Nephron progenitor cell (in vitro differentiated cells): ENCODE results near the gene TXNL1.
A peak's percentile ranks its signal among the peaks of the same experiment; 100 is the strongest.

Source experiments
- DNase-seq: peaks from one replicate; pipeline ENCODE4 v3.0.0; 2021
- H3K27ac Mint-ChIP-seq: 2 replicates; pipeline ENCODE4 v1.8.0; 2021; ENCODE audit warnings: mild to moderate bottlenecking, moderate library complexity, mixed read lengths
- H3K27me3 Mint-ChIP-seq: 2 replicates; pipeline ENCODE4 v1.8.0; 2021; ENCODE audit warnings: mild to moderate bottlenecking, low read depth, mixed read lengths; ENCODE audit not compliant: poor library complexity
- H3K36me3 Mint-ChIP-seq: 2 replicates; pipeline ENCODE4 v1.8.0; 2021; ENCODE audit warnings: low read depth, mixed read lengths
- H3K4me1 Mint-ChIP-seq: 2 replicates; pipeline ENCODE4 v1.8.0; 2021; ENCODE audit warnings: mixed read lengths
- H3K4me3 Mint-ChIP-seq: 2 replicates; pipeline ENCODE4 v1.8.0; 2021; ENCODE audit warnings: mild to moderate bottlenecking, moderate library complexity, mixed read lengths
- H3K9me3 Mint-ChIP-seq: 2 replicates; pipeline ENCODE4 v1.8.0; 2021; ENCODE audit warnings: mild to moderate bottlenecking, moderate library complexity, mixed read lengths
- TF ChIP-seq, protein P1 (sequence below): fragments of 200-600 bp; sonication (generic); IDR thresholded peaks from 2 replicates; pipeline ENCODE4 v1.5.0; 2021; ENCODE audit warnings: antibody characterized with exemption

TXNL1 gene

DNA sequence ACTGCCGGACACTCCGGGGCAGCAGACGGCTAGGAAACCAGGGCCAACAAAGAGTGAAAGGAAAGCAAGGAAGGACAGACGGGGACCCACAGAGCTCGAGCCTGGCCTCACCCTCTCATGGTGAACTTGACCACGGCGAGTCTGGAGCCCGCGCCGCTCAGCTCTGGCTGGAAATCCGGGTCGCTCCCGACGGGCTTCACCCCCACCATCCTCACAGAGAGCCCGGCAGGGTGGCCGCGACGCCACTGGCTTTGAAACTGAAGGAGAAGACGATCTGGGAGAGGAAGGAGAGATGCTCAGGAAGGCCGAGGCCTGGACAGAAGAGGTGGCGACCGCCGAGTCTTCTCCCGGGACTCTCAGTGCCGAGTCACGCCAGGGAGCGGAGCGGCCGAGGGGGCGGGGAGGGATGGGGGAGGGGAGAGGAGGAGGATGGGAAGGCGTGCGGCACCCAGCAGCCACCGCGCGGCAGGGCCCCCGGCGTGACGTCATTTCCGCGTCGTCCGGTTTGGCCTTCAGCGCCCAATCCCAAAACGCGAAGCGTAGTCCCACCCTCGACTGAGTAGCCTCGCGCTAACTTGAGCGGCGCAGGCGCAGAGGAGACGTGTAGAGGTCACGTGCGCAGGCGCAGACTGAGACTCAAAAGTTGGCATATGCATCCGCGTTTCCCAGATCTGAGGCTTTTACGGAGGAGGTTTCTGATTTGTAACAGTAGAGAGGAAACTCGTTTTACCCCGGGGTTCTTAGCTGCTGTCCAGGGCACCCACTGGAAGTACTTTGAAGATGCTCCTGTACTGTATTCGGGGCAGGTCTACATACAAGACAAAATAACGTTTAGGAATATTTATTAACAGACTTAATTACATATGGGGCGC is at the start of gene TXNL1:
TSS of gene TXNL1 (minus strand) at position 361 of the 872 bp plus-strand sequence. CDS start at position 209, 152 bp downstream.
- H3K9me3 Mint-ChIP-seq = peaks cover 10% of the 10 kb centered on the region
- H3K27ac Mint-ChIP-seq = peak within 1 kb of the TSS; percentile 100
- peaks cover 18% of the 10 kb centered on the region for H3K27me3 Mint-ChIP-seq
- peaks cover 33% of the 10 kb centered on the region for H3K36me3 Mint-ChIP-seq
- peaks cover 41% of the 10 kb centered on the region for H3K4me1 Mint-ChIP-seq
- H3K4me3 Mint-ChIP-seq = peak within 1 kb of the TSS; percentile 99
- TF ChIP-seq, protein P1, sequence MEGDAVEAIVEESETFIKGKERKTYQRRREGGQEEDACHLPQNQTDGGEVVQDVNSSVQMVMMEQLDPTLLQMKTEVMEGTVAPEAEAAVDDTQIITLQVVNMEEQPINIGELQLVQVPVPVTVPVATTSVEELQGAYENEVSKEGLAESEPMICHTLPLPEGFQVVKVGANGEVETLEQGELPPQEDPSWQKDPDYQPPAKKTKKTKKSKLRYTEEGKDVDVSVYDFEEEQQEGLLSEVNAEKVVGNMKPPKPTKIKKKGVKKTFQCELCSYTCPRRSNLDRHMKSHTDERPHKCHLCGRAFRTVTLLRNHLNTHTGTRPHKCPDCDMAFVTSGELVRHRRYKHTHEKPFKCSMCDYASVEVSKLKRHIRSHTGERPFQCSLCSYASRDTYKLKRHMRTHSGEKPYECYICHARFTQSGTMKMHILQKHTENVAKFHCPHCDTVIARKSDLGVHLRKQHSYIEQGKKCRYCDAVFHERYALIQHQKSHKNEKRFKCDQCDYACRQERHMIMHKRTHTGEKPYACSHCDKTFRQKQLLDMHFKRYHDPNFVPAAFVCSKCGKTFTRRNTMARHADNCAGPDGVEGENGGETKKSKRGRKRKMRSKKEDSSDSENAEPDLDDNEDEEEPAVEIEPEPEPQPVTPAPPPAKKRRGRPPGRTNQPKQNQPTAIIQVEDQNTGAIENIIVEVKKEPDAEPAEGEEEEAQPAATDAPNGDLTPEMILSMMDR = no peak
- DNase-seq = peak; percentile 98

DNA sequence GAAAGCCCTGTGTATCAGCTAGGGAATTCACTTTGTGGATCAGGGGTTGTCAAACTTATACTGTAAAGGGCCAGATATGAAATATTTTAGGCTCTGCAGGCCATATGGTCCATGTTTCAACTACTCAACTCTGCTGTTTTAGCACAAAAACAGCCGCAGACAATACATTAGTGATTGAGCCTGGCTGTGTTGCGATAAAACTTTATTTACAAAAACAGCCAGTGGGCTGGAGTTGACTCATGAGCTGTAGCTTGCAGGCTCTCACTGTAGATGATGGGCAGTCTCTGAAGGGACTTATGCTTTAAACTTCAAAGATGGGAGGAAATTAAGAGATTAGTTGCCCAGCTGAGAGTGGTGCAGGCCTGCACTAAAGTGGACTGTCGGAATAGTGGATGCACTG is 45.9 kb upstream of the TXNL1 start:
- H3K27ac Mint-ChIP-seq = no peak overlapping the region
- H3K4me3 Mint-ChIP-seq = no peak overlapping the region
- TF ChIP-seq, protein P1 = no peak
- no peaks in the 10 kb centered on the region for H3K36me3 Mint-ChIP-seq
- no peaks in the 10 kb centered on the region for H3K9me3 Mint-ChIP-seq
- H3K27me3 Mint-ChIP-seq = no peaks in the 10 kb centered on the region
- no peak for DNase-seq
- no peaks in the 10 kb centered on the region for H3K4me1 Mint-ChIP-seq

DNA sequence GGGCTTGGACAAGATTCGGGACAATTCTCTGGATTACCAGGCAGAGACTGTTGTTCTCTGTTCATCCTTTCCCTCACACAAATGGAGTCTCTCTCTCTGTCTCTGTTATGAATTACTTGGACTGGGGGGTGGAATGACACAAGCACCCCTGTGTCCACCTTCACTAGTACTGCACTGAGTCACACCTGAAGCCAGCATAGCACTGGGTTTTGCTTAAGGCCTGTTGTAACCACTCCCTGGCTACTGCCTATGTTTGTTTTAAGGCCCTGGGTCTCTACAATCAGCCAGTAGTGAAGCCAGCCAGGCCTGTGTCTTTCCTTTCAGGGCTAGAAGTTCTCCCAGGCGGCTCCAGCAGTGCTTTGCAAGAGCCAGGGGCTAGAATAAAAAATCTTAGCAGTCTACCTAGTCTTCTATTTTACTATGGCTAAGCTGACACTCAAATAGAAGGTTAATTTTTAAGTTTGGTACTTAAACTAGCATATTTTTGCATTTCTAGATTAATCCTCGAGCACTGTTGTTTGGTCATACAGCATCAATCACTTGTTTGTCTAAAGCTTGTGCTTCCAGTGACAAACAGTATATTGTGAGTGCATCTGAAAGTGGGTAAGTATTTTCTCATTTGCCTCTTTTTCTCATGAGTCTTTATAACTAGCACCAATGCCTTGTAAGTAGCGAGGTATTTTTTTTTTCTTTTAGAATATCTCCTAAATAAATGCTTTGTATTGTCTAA is 40.6 kb upstream of the TXNL1 start:
- TF ChIP-seq, protein P1 = no peak
- peaks cover 7% of the 10 kb centered on the region for H3K9me3 Mint-ChIP-seq

DNA sequence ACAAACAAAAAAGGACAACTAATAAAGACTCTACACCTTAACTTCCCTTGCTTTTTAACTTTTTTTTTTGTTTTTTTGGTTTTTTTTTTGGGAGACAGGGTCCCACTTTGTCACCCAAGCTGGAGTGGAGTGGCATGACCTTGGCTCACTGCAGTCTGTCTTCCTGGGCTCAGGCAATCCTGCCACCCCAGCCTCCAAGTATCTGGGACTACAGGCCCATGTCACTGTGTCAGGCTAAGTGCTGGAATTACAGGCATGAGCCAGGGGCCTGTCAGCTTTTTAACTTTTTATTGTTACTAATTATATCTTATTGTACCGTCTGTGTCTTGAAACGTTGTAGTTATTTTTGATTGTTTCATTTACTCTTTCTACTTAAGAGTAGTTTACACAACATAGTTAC is 38.2 kb upstream of the TXNL1 start:
- TF ChIP-seq, protein P1 = no peak
- Mint-ChIP-seq H3K27me3 (no peaks in the 10 kb centered on the region), H3K27ac (no peak overlapping the region), H3K36me3 (peaks cover 19% of the 10 kb centered on the region), H3K4me3 (no peak overlapping the region), H3K4me1 (no peaks in the 10 kb centered on the region), H3K9me3 (peaks cover 7% of the 10 kb centered on the region)
- DNase-seq = no peak

More for the DNA sequence above, 40.6 kb upstream of the TXNL1 start:
- H3K4me1 Mint-ChIP-seq = no peaks in the 10 kb centered on the region
- H3K27me3 Mint-ChIP-seq = no peaks in the 10 kb centered on the region
- H3K27ac Mint-ChIP-seq = no peak overlapping the region
- DNase-seq = no peak
- H3K4me3 Mint-ChIP-seq = no peak overlapping the region
- H3K36me3 Mint-ChIP-seq = peaks cover 19% of the 10 kb centered on the region

DNA sequence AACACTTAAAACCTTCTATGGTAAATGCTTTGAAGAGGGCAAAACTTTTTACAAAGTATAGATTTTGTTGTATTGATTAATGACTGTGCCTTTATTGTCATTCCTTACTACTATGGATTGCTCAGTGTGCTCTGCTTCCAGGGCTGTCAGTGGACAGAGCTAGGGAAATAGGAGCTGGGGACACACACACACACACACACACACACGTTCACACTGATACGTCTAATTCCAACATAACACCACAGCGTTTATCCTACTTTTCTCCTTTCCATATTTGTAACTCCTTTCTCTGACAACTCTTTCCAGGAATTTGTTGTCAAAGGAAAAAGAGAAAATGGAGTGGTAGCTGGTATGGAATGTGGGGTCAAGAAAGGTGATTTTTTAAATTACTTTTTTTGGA is 34.6 kb upstream of the TXNL1 start:
- Mint-ChIP-seq H3K9me3 (peaks cover 4% of the 10 kb centered on the region), H3K27me3 (no peaks in the 10 kb centered on the region), H3K4me1 (no peaks in the 10 kb centered on the region), H3K27ac (no peak overlapping the region), H3K4me3 (no peak overlapping the region), H3K36me3 (peaks cover 15% of the 10 kb centered on the region)
- no peak for DNase-seq
- TF ChIP-seq, protein P1 = no peak
